B cell (primary cell): ENCODE measurements around the gene PLSCR3. TPM values are rescaled to one million over a fixed set of nuclear protein-coding genes. Genes with fewer than 3 reads are reported as not detected.

Experiments used
- ATAC-seq: fragments of 200-7000 bp; cut with Tn5 transposase; one replicate; pipeline ENCODE4 v1.10.0; 2021; ENCODE audit warnings: low read depth, mild to moderate bottlenecking, moderate number of reproducible peaks, moderate library complexity
- CTCF ChIA-PET: fragments of 350-600 bp; sonication (Branson Sonifier 250); formaldehyde crosslinking; loops from one replicate; lab custom pipeline; 2021; ENCODE audit warnings: antibody characterized with exemption, inconsistent platforms; lab: Charles Lee
- POLR2A ChIA-PET: fragments of 350-600 bp; sonication (Branson Sonifier 250); formaldehyde crosslinking; loops from one replicate; lab custom pipeline; 2021; ENCODE audit warnings: antibody characterized with exemption; lab: Charles Lee
- DNase-seq: peaks from one replicate; pipeline ENCODE4 v3.0.0; 2013
- H2AFZ ChIP-seq: 2 replicates; pipeline ENCODE4 v1.6.1; 2012; ENCODE audit warnings: mild to moderate bottlenecking, low read depth, low read length; ENCODE audit not compliant: insufficient read depth, poor library complexity, severe bottlenecking
- H3K27ac ChIP-seq, 2 donors: 1 replicate in 1 of 2; 2 replicates in 1 of 2; pipeline ENCODE4 v1.5.1; 2012 to 2013; ENCODE audit warnings: low read length in 2 of 2, mild to moderate bottlenecking in 2 of 2, moderate library complexity in 1 of 2
- H3K27me3 ChIP-seq, 4 experiments: fragments of 200-600 bp in 1 of 4; sonication (generic) in 1 of 4; replicated peaks in 1 of 4; 1 replicate in 2 of 4; 2 replicates in 2 of 4; pipeline versions ENCODE4 v1.6.1 to v1.7.0; 2013 to 2016; ENCODE audit warnings: low read length in 3 of 4, mild to moderate bottlenecking in 2 of 4, mixed read lengths in 1 of 4, moderate library complexity in 1 of 4; ENCODE audit not compliant: insufficient read depth in 4 of 4, control insufficient read depth in 3 of 4; ENCODE audit errors: control extremely low read depth in 1 of 4
- H3K36me3 ChIP-seq, 2 experiments: replicated peaks in 1 of 2; 1 replicate in 1 of 2; 2 replicates in 1 of 2; pipeline versions ENCODE4 v1.6.1 to v1.7.1; 2013; ENCODE audit warnings: low read length in 1 of 2; ENCODE audit not compliant: insufficient read depth in 2 of 2, control insufficient read depth in 1 of 2; ENCODE audit errors: control extremely low read depth in 1 of 2, extremely low read depth in 1 of 2
- H3K4me1 ChIP-seq, 2 donors: fragments of 200-600 bp in 1 of 2; sonication (generic) in 1 of 2; 1 replicate in 1 of 2; 2 replicates in 1 of 2; pipeline versions ENCODE4 v1.5.1 to v1.6.1; 2013 to 2017; ENCODE audit warnings: low read length in 2 of 2; ENCODE audit not compliant: control insufficient read depth in 2 of 2, insufficient read depth in 2 of 2
- H3K4me2 ChIP-seq: replicated peaks from 2 replicates; pipeline ENCODE3; 2012; ENCODE audit warnings: mild to moderate bottlenecking, low read depth, low read length; ENCODE audit not compliant: poor library complexity, severe bottlenecking
- H3K4me3 ChIP-seq, 5 experiments: fragments of 200-600 bp in 1 of 5; sonication (generic) in 1 of 5; 1 replicate in 3 of 5; 2 replicates in 2 of 5; pipeline versions ENCODE4 v1.5.1 to v1.7.0; 2011 to 2016; ENCODE audit warnings: low read length in 4 of 5, mild to moderate bottlenecking in 4 of 5, low read depth in 2 of 5, control low read depth in 1 of 5, moderate library complexity in 1 of 5; ENCODE audit not compliant: insufficient read depth in 1 of 5; ENCODE audit errors: control extremely low read depth in 1 of 5, extremely low read depth in 1 of 5
- H3K79me2 ChIP-seq: fragments of 200-600 bp; sonication (generic); one replicate; pipeline ENCODE4 v1.6.0; 2016; ENCODE audit warnings: low read length; ENCODE audit not compliant: control insufficient read depth, insufficient read depth
- H3K9ac ChIP-seq: fragments of 200-600 bp; sonication (generic); 2 replicates; pipeline ENCODE4 v1.6.1; 2017; ENCODE audit warnings: mild to moderate bottlenecking, low read length, moderate library complexity
- H3K9me3 ChIP-seq, 3 donors: one replicate each; pipeline versions ENCODE4 v1.6.1 to v1.7.1; 2013; ENCODE audit warnings: low read length in 2 of 3; ENCODE audit not compliant: control insufficient read depth in 2 of 3, insufficient read depth in 1 of 3; ENCODE audit errors: control extremely low read depth in 1 of 3
- H4K20me1 ChIP-seq: 2 replicates; pipeline ENCODE4 v1.6.0; 2012; ENCODE audit warnings: mild to moderate bottlenecking, low read length; ENCODE audit not compliant: insufficient read depth, control insufficient read depth, poor library complexity, severe bottlenecking
- H3K27ac Mint-ChIP-seq: one replicate; pipeline ENCODE4 v1.8.0; 2021; ENCODE audit warnings: mixed read lengths
- H3K27me3 Mint-ChIP-seq: one replicate; pipeline ENCODE4 v1.8.0; 2021; ENCODE audit warnings: mixed read lengths
- H3K4me1 Mint-ChIP-seq: one replicate; pipeline ENCODE4 v1.8.0; 2021; ENCODE audit warnings: mixed read lengths
- H3K4me3 Mint-ChIP-seq: one replicate; pipeline ENCODE4 v1.8.0; 2021; ENCODE audit warnings: mixed read lengths
- H3K9me3 Mint-ChIP-seq: one replicate; pipeline ENCODE4 v1.8.0; 2022; ENCODE audit warnings: mixed read lengths; ENCODE audit not compliant: insufficient read depth
- CTCF ChIP-seq: fragments of 200-600 bp; IDR thresholded peaks from one replicate; pipeline ENCODE4 v1.8.0; 2022; ENCODE audit warnings: antibody characterized with exemption, mild to moderate bottlenecking
- EZH2 ChIP-seq: IDR thresholded peaks from 2 replicates; pipeline ENCODE4 v1.6.1; 2012; ENCODE audit warnings: borderline replicate concordance, low read depth, mild to moderate bottlenecking, moderate library complexity, low read length; ENCODE audit not compliant: insufficient read depth, poor library complexity, severe bottlenecking
- WGBS: methylation state at CpG from one replicate; pipeline ENCODE4 v1.1.5; 2013; ENCODE audit warnings: missing lambda C conversion rate; ENCODE audit not compliant: insufficient coverage; 5-methylcytosine and 5-hydroxymethylcytosine counted together
- intact Hi-C: fragments of 100-400 bp; cut with micrococcal nuclease; formaldehyde crosslinking; loops from one replicate; pipeline ENCODE4 v1.10.0; 2022
- polyA plus RNA-seq: library from polyadenylated mRNA; depleted of rRNA; stranded (reverse); fragments of >200 nt; gene quantifications from 2 replicates; pipeline ENCODE4 v1.2.3, GENCODE V29; 2012
- total RNA-seq, 2 donors: library from RNA; stranded (reverse); fragments of 120-200 nt in 1 of 2; gene quantifications; 1 replicate in 1 of 2; 2 replicates in 1 of 2; pipeline versions ENCODE4 v1.2.3 to v1.2.4, GENCODE V29; 2013 to 2022

Gene PLSCR3
- total and polyA plus RNA-seq, 2 donors (not counting 1 experiment from before 2014, with no cell fraction given) = 31.6 to 122 TPM

DNA sequence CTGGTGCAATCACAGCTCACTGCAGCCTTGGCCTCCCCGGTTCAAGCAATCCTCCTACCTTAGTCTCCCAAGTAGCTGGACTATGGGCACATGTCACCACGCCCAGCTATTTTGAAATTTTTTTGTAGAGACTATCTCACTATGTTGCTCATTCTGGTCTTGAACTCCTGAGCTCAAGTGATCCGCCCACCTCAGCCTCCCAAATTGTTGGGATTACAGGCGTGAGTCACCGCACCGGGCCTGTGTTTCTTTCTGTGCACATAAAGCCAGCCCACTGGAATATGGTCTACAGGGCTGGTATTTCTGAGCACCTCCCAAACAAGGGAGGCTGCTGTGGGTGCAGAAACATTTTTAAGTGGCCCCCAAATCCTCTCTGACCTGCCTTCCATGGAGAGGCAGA is 31.0 kb downstream of the PLSCR3 start:
- Mint-ChIP-seq H3K9me3 (no peaks in the 10 kb centered on the region), H3K4me3 (no peak overlapping the region), H3K4me1 (no peaks in the 10 kb centered on the region), H3K27me3 (peaks cover 3% of the 10 kb centered on the region), H3K27ac (no peak overlapping the region)
- Histone ChIP-seq H3K9ac (no peak overlapping the region), H3K27ac (no peak overlapping the region), H3K4me2 (no peak overlapping the region), H4K20me1 (no peaks in the 10 kb centered on the region), H3K4me1 (no peaks in the 10 kb centered on the region), H3K4me3 (no peak overlapping the region), H3K36me3 (no peaks in the 10 kb centered on the region), H3K79me2 (no peaks in the 10 kb centered on the region), H3K9me3 (no peaks in the 10 kb centered on the region), H3K27me3 (peaks cover 0 to 6% (median 1%) of the 10 kb centered on the region in 4 experiments), H2AFZ (no peak overlapping the region)
- POLR2A ChIA-PET = no interaction called here
- 95% methylated on average over 6 of the region's 6 CpGs for WGBS
- DNase-seq (no peak), ATAC-seq (no peak)
- intact Hi-C loops = no loop called here
- TF ChIP-seq EZH2 (no peak), CTCF (no peak)
- CTCF ChIA-PET = interaction anchor here (0.8 to 1.5 kb wide), 2 partner anchors 41 to 338 kb away, joined by 3 to 4 read pairs; partner anchors contain the start of gene TMEM256

- no peaks in the 10 kb centered on the region for H3K27me3 Mint-ChIP-seq
- TF ChIP-seq EZH2 (no peak), CTCF (no peak)
- ChIA-PET POLR2A (interaction anchor here (0.6 to 0.7 kb wide), 2 partner anchors 10 to 192 kb away, joined by 3 to 7 read pairs; partner anchors contain the start of gene KCTD11), CTCF (interaction anchor here (1.5 kb wide), 1 partner anchor 42 kb away, joined by 4 read pairs; the partner anchor contains the start of gene TMEM256)
- Histone ChIP-seq H3K79me2 (no peaks in the 10 kb centered on the region), H3K4me2 (no peak overlapping the region), H3K9ac (no peak overlapping the region), H3K36me3 (no peaks in the 10 kb centered on the region), H3K9me3 (no peaks in the 10 kb centered on the region), H3K4me3 (no peak overlapping the region), H3K27me3 (peaks cover 0 to 3% (median 1%) of the 10 kb centered on the region in 4 experiments), H2AFZ (no peak overlapping the region), H3K4me1 (no peaks in the 10 kb centered on the region), H4K20me1 (no peaks in the 10 kb centered on the region), H3K27ac (no peak overlapping the region)
- H3K27ac Mint-ChIP-seq = no peak overlapping the region
- no peaks in the 10 kb centered on the region for H3K4me1 Mint-ChIP-seq
- DNase-seq = no peak
- H3K4me3 Mint-ChIP-seq = no peak overlapping the region
- H3K9me3 Mint-ChIP-seq = no peaks in the 10 kb centered on the region
- no peak for ATAC-seq
- intact Hi-C loops = no loop called here
- 51% methylated on average over 3 of the region's 3 CpGs for WGBS
These were observed 32.4 kb downstream of the PLSCR3 start for GRCh38 chr17:7361906-7362305.
